SK-N-SH (cell line): ENCODE results near the gene ADIRF. TPM values are rescaled to one million over a fixed set of nuclear protein-coding genes. Genes with fewer than 3 reads are reported as not detected.
"Not testable (repeated sequence)": the region's sequence is repeated elsewhere in the genome, so short reads cannot be mapped to it uniquely, and the experiment has no call there.

ENCODE experiments used
- CTCF ChIA-PET: fragments of 300-600, 350-600 bp; formaldehyde crosslinking; extraction: SDS; loops from one replicate; lab custom pipeline; 2021; lab: Yijun Ruan, JAX
- POLR2A ChIA-PET: fragments of 350-600 bp; sonication (Branson Sonifier 250); formaldehyde crosslinking; extraction: SDS; loops from one replicate; lab custom pipeline; 2020; ENCODE audit warnings: antibody characterized with exemption, inconsistent platforms; lab: Yijun Ruan, JAX
- DNase-seq: peaks from one replicate; pipeline ENCODE4 v3.0.0; 2012
- H2AFZ ChIP-seq: fragments of 200-600 bp; sonication (generic); 2 replicates; pipeline ENCODE4 v1.8.1; 2016; ENCODE audit warnings: antibody characterized with exemption, mild to moderate bottlenecking, low read depth
- H3F3A ChIP-seq: fragments of 200-600 bp; sonication (generic); replicated peaks from 2 replicates; pipeline ENCODE3; 2016; ENCODE audit warnings: antibody characterized with exemption, mild to moderate bottlenecking; ENCODE audit not compliant: insufficient read depth
- H3K27ac ChIP-seq, 2 experiments: fragments of 200-500 bp in 1 of 2; fragments of 200-600 bp in 1 of 2; sonication (Bioruptor generic) in 1 of 2; sonication (generic), shearing (Covaris generic) in 1 of 2; 2 replicates each; pipeline versions ENCODE4 v1.5.1 to v1.6.1; 2014 to 2016; ENCODE audit warnings: low read depth in 2 of 2, inconsistent platforms in 1 of 2, low read length in 1 of 2, mild to moderate bottlenecking in 1 of 2, mixed read lengths in 1 of 2
- H3K27me3 ChIP-seq: fragments of 200-600 bp; sonication (generic), shearing (Covaris generic); 2 replicates; pipeline ENCODE4 v1.6.1; 2016; ENCODE audit warnings: mixed run types; ENCODE audit not compliant: insufficient read depth
- H3K36me3 ChIP-seq, 2 experiments: fragments of 200-500 bp in 1 of 2; fragments of 200-600 bp in 1 of 2; sonication (Bioruptor generic) in 1 of 2; sonication (generic) in 1 of 2; replicated peaks in 1 of 2; 2 replicates each; pipeline versions ENCODE3 to v1.5.1; 2014 to 2016; ENCODE audit warnings: low read length in 1 of 2, mild to moderate bottlenecking in 1 of 2; ENCODE audit not compliant: insufficient read depth in 2 of 2, control insufficient read depth in 1 of 2
- H3K4me1 ChIP-seq, 2 experiments: fragments of 200-500 bp in 1 of 2; fragments of 200-600 bp in 1 of 2; sonication (Bioruptor generic) in 1 of 2; sonication (generic), shearing (Covaris generic) in 1 of 2; 2 replicates each; pipeline versions ENCODE4 v1.5.1 to v1.6.1; 2014 to 2016; ENCODE audit warnings: low read depth in 1 of 2, low read length in 1 of 2, mixed run types in 1 of 2; ENCODE audit not compliant: insufficient read depth in 2 of 2, control insufficient read depth in 1 of 2
- H3K4me2 ChIP-seq: fragments of 200-600 bp; sonication (generic), shearing (Covaris generic); 2 replicates; pipeline ENCODE4 v1.6.1; 2017; ENCODE audit warnings: mixed run types
- H3K4me3 ChIP-seq, 2 experiments: fragments of 200-500 bp in 1 of 2; fragments of 200-600 bp in 1 of 2; sonication (Bioruptor generic) in 1 of 2; sonication (generic), shearing (Covaris generic) in 1 of 2; 2 replicates each; pipeline versions ENCODE4 v1.5.1 to v1.8.1; 2014 to 2016; ENCODE audit warnings: low read depth in 2 of 2, inconsistent platforms in 1 of 2, low read length in 1 of 2, mild to moderate bottlenecking in 1 of 2, mixed read lengths in 1 of 2, moderate library complexity in 1 of 2
- H3K79me2 ChIP-seq: fragments of 200-600 bp; sonication (generic); 2 replicates; pipeline ENCODE4 v1.8.1; 2017; ENCODE audit warnings: mild to moderate bottlenecking; ENCODE audit not compliant: insufficient read depth
- H3K9ac ChIP-seq: fragments of 200-600 bp; sonication (generic); 2 replicates; pipeline ENCODE4 v1.6.1; 2017; ENCODE audit warnings: mixed run types
- H3K9me2 ChIP-seq: fragments of 200-600 bp; sonication (generic); 2 replicates; pipeline ENCODE4 v1.6.1; 2017; ENCODE audit warnings: mixed run types
- H3K9me3 ChIP-seq: fragments of 200-600 bp; sonication (generic); 2 replicates; pipeline ENCODE4 v1.6.1; 2017; ENCODE audit warnings: mixed run types, mild to moderate bottlenecking, moderate library complexity
- H4K20me1 ChIP-seq: fragments of 200-600 bp; sonication (generic); 2 replicates; pipeline ENCODE4 v1.6.1; 2017; ENCODE audit warnings: mild to moderate bottlenecking, mixed run types; ENCODE audit not compliant: insufficient read depth
- GABPA ChIP-seq: IDR thresholded peaks from 2 replicates; pipeline ENCODE4 v1.4.0; 2012; ENCODE audit warnings: low read depth, mild to moderate bottlenecking
- GATA2 ChIP-seq: sonication (generic); formaldehyde crosslinking; IDR thresholded peaks from 2 replicates; pipeline ENCODE4 v1.5.0; 2020; ENCODE audit warnings: mild to moderate bottlenecking, missing genetic modification reagents
- IRF3 ChIP-seq: fragments of 150-350 bp; IDR thresholded peaks from 2 replicates; pipeline ENCODE4 v1.6.1; 2016; ENCODE audit warnings: mild to moderate bottlenecking, low read depth, low read length
- MEF2A ChIP-seq: IDR thresholded peaks from 2 replicates; pipeline ENCODE4 v1.4.0; 2012; ENCODE audit warnings: low read depth, borderline replicate concordance
- MXI1 ChIP-seq: IDR thresholded peaks from 2 replicates; pipeline ENCODE4 v1.6.1; 2012; ENCODE audit warnings: mild to moderate bottlenecking, low read depth, low read length, improper control_type of control experiment
- NFIC ChIP-seq: IDR thresholded peaks from 2 replicates; pipeline ENCODE4 v1.4.0; 2012; ENCODE audit warnings: borderline replicate concordance
- PBX3 ChIP-seq: IDR thresholded peaks from 2 replicates; pipeline ENCODE4; 2012
- POLR2AphosphoS5 ChIP-seq: IDR thresholded peaks from 2 replicates; pipeline ENCODE4 v1.6.1; 2012; ENCODE audit warnings: low read depth, low read length
- RXRA ChIP-seq: IDR thresholded peaks from 2 replicates; pipeline ENCODE4 v1.4.0; 2012; ENCODE audit warnings: low read depth, mild to moderate bottlenecking, borderline replicate concordance
- SIN3A ChIP-seq: IDR thresholded peaks from 2 replicates; pipeline ENCODE4 v1.6.1; 2012; ENCODE audit warnings: low read depth, mild to moderate bottlenecking, low read length, moderate library complexity, borderline replicate concordance
- TAF1 ChIP-seq: IDR thresholded peaks from 2 replicates; pipeline ENCODE4 v1.6.1; 2012; ENCODE audit warnings: low read depth, mild to moderate bottlenecking, low read length, moderate library complexity, borderline replicate concordance
- TCF12 ChIP-seq: IDR thresholded peaks from 2 replicates; pipeline ENCODE4 v1.4.0; 2012
- USF2 ChIP-seq: fragments of 150-350 bp; IDR thresholded peaks from 2 replicates; pipeline ENCODE4 v1.6.1; 2017; ENCODE audit warnings: antibody characterized with exemption, low read length, low read depth, borderline replicate concordance
- YY1 ChIP-seq: IDR thresholded peaks from 2 replicates; pipeline ENCODE4 v1.4.0; 2012; ENCODE audit warnings: low read depth, mild to moderate bottlenecking
- ZBTB33 ChIP-seq: IDR thresholded peaks from 2 replicates; pipeline ENCODE4 v1.4.0; 2012; ENCODE audit warnings: low read depth, borderline replicate concordance
- WGBS: methylation state at CpG from one replicate; pipeline ENCODE4 v1.1.6; 2017; ENCODE audit warnings: low lambda C conversion rate; 5-methylcytosine and 5-hydroxymethylcytosine counted together
- polyA plus RNA-seq, 3 experiments: library from polyadenylated mRNA; depleted of rRNA; stranded (reverse); fragments of >200 nt; gene quantifications; 2 replicates each; pipeline ENCODE4 v1.2.3, GENCODE V29; 2012

ADIRF gene
- polyA plus RNA-seq, 1 of the 3 experiments (the other 2 are of a cell fraction) = not detected

GRCh38 chr10:86981716-86982115, 13.4 kb downstream of the ADIRF start:
- Histone ChIP-seq H3K4me3 (no peak overlapping the region), H3K36me3 (no peaks in the 10 kb centered on the region), H3K9ac (no peak overlapping the region), H3K9me3 (no peaks in the 10 kb centered on the region), H3K4me1 (no peaks in the 10 kb centered on the region), H3K4me2 (no peak overlapping the region), H4K20me1 (no peaks in the 10 kb centered on the region), H2AFZ (no peak overlapping the region), H3K79me2 (no peaks in the 10 kb centered on the region), H3K9me2 (no peaks in the 10 kb centered on the region), H3K27me3 (no peaks in the 10 kb centered on the region), H3K27ac (no peak overlapping the region), H3F3A (no peaks in the 10 kb centered on the region)
- no peak for DNase-seq
- no peak for TF ChIP-seq NFIC
- TF ChIP-seq GABPA = no peak
- no peak for TF ChIP-seq TCF12
- TF ChIP-seq POLR2AphosphoS5 = no peak
- no peak for TF ChIP-seq YY1
- no peak for TF ChIP-seq USF2
- TF ChIP-seq MEF2A = no peak
- no peak for TF ChIP-seq GATA2 (CRISPR knock-in tag)
- TF ChIP-seq IRF3 = no peak
- no peak for TF ChIP-seq RXRA
- TF ChIP-seq SIN3A = no peak
- no peak for TF ChIP-seq TAF1
- no peak for TF ChIP-seq PBX3
- TF ChIP-seq MXI1 = no peak
- TF ChIP-seq ZBTB33 = no peak
- CTCF ChIA-PET = no interaction called here
- WGBS = 85% methylated on average over 5 of the region's 5 CpGs
- POLR2A ChIA-PET = no interaction called here

- H3K4me2 ChIP-seq, H3K4me1 ChIP-seq, DNase-seq, H3K79me2 ChIP-seq, H3F3A ChIP-seq, H3K27ac ChIP-seq, H3K9me3 ChIP-seq, H4K20me1 ChIP-seq, POLR2A ChIA-PET, H3K27me3 ChIP-seq, H3K36me3 ChIP-seq, H2AFZ ChIP-seq, H3K4me3 ChIP-seq, H3K9me2 ChIP-seq, H3K9ac ChIP-seq: not testable (repeated sequence)
- CTCF ChIA-PET = interaction anchor here (1.8 kb wide), 1 partner anchor 8 kb away, joined by 4 read pairs; no protein-coding TSS in a partner anchor
- 83% methylated on average over 4 of the region's 4 CpGs for WGBS
These were observed 16.2 kb downstream of the ADIRF start for GRCh38 chr10:86984498-86984897.
